Panc1 (cell line): ENCODE results near the gene CPM. TPM values are rescaled to one million over a fixed set of nuclear protein-coding genes. Genes with fewer than 3 reads are reported as not detected.

Source experiments
- ATAC-seq: fragments of 200-7000 bp; cut with Tn5 transposase; 2 replicates; pipeline ENCODE4 v1.9.1; 2020; ENCODE audit warnings: mild to moderate bottlenecking, moderate library complexity
- BruUV-seq: library from RNA; stranded (reverse); fragments of 400-500 nt; replicated peaks from 2 replicates; lab custom pipeline; 2021; lab: Mats Ljungman, UMichigan
- CTCF ChIA-PET: fragments of 300-600 bp; sonication (Branson Sonifier 250); formaldehyde crosslinking; loops from one replicate; lab custom pipeline; 2022; ENCODE audit warnings: antibody characterized with exemption; lab: Charles Lee
- POLR2A ChIA-PET: fragments of 300-600 bp; sonication (Branson Sonifier 250); formaldehyde crosslinking; loops from one replicate; lab custom pipeline; 2022; ENCODE audit warnings: antibody characterized with exemption; lab: Charles Lee
- DNase-seq: peaks from one replicate; pipeline ENCODE4 v3.0.0-alpha.2; 2010; ENCODE audit warnings: low read depth, low spot score
- H3K27ac ChIP-seq: 2 replicates; pipeline ENCODE4 v1.5.1; 2011; ENCODE audit warnings: mild to moderate bottlenecking, low read length, inconsistent platforms
- H3K27me3 ChIP-seq: fragments of 200-500 bp; sonication (Bioruptor generic); 2 replicates; pipeline ENCODE4 v1.6.0; 2014; ENCODE audit warnings: low read length, inconsistent platforms; ENCODE audit not compliant: control insufficient read depth, insufficient read depth
- H3K36me3 ChIP-seq: fragments of 200-500 bp; sonication (Bioruptor generic); 2 replicates; pipeline ENCODE4 v1.5.1; 2014; ENCODE audit warnings: inconsistent platforms, mild to moderate bottlenecking, low read length, moderate library complexity; ENCODE audit not compliant: control insufficient read depth, insufficient read depth
- H3K4me1 ChIP-seq: 2 replicates; pipeline ENCODE4 v1.5.1; 2011; ENCODE audit warnings: inconsistent platforms, mild to moderate bottlenecking, low read length, moderate library complexity; ENCODE audit not compliant: control insufficient read depth, insufficient read depth
- H3K4me3 ChIP-seq, 2 experiments: 2 replicates each; pipeline ENCODE4 v1.5.1; 2011 to 2012; ENCODE audit warnings: low read depth in 2 of 2, low read length in 2 of 2, mild to moderate bottlenecking in 2 of 2, inconsistent platforms in 1 of 2, moderate library complexity in 1 of 2
- H3K9me3 ChIP-seq: fragments of 200-500 bp; sonication (Bioruptor generic); 2 replicates; pipeline ENCODE4 v1.5.1; 2014; ENCODE audit warnings: low read depth, mild to moderate bottlenecking, inconsistent platforms, low read length, moderate library complexity; ENCODE audit not compliant: control insufficient read depth, insufficient read depth
- CTCF ChIP-seq: fragments of 450-650 bp; IDR thresholded peaks from 2 replicates; pipeline ENCODE4 v1.5.1; 2017; ENCODE audit warnings: mild to moderate bottlenecking
- POLR2AphosphoS5 ChIP-seq: IDR thresholded peaks from 2 replicates; pipeline ENCODE4 v1.6.1; 2012; ENCODE audit warnings: mild to moderate bottlenecking, low read depth, low read length, moderate library complexity
- REST ChIP-seq, 2 experiments: IDR thresholded peaks; 2 replicates each; pipeline ENCODE4 v1.6.1; 2011 to 2012; ENCODE audit warnings: low read depth in 2 of 2, control low read depth in 1 of 2, low read length in 1 of 2, mild to moderate bottlenecking in 1 of 2, moderate library complexity in 1 of 2; ENCODE audit not compliant: insufficient read depth in 1 of 2
- SIN3A ChIP-seq: IDR thresholded peaks from 2 replicates; pipeline ENCODE4 v1.6.1; 2012; ENCODE audit warnings: low read depth, mild to moderate bottlenecking, low read length, moderate library complexity, borderline replicate concordance; ENCODE audit not compliant: insufficient read depth
- TCF7L2 ChIP-seq: IDR thresholded peaks from 2 replicates; pipeline ENCODE4 v1.6.1; 2011; ENCODE audit warnings: mild to moderate bottlenecking, low read depth, low read length, inconsistent platforms
- in situ Hi-C: cut with HindIII; loops from 2 replicates; pipeline ENCODE4 v1.10.0; 2016; ENCODE audit warnings: low sequenced_read_pairs, low pct_unique_long_range_greater_than_20kb
- intact Hi-C: fragments of 100-400 bp; cut with micrococcal nuclease; formaldehyde crosslinking; loops from one replicate; pipeline ENCODE4 v1.10.0; 2022; ENCODE audit not compliant: unreplicated experiment
- total RNA-seq: library from RNA; stranded (reverse); gene quantifications from one replicate; pipeline ENCODE4 v1.2.1, GENCODE V29; 2021; ENCODE audit not compliant: unreplicated experiment

The CPM gene
- total RNA-seq, 1 experiment from 2014 or later: 11.2 TPM

- Histone ChIP-seq H3K27me3 (no peaks in the 10 kb centered on the region), H3K27ac (no peak overlapping the region), H3K4me1 (no peaks in the 10 kb centered on the region), H3K36me3 (no peaks in the 10 kb centered on the region), H3K9me3 (no peaks in the 10 kb centered on the region), H3K4me3 (no peak overlapping the region)
- ChIA-PET CTCF (no interaction called here), POLR2A (no interaction called here)
- intact Hi-C loops (no loop called here), in situ Hi-C loops (no loop called here)
- no peak for TF ChIP-seq REST (IDR thresholded peaks at IDR 0.05; ENCODE audit: insufficient read depth in 1 of 2, low read depth in 2 of 2, low read length in 1 of 2)
- no peak for TF ChIP-seq POLR2AphosphoS5
- TF ChIP-seq TCF7L2: no peak
- no peak for TF ChIP-seq CTCF
- no peak for TF ChIP-seq SIN3A
- DNase-seq (no peak), ATAC-seq (no peak)
- no TSS peak for BruUV-seq
Observed at GRCh38 chr12:68957273-68957672, 24.3 kb upstream of the CPM start.

- no peak for ATAC-seq
- BruUV-seq: no TSS peak
- H3K36me3 ChIP-seq: no peaks in the 10 kb centered on the region
- DNase-seq: no peak
- H3K9me3 ChIP-seq: no peaks in the 10 kb centered on the region
- H3K27ac ChIP-seq: no peak overlapping the region
- no peaks in the 10 kb centered on the region for H3K4me1 ChIP-seq
- no peak for TF ChIP-seq TCF7L2
- no peak for TF ChIP-seq CTCF
- TF ChIP-seq POLR2AphosphoS5: no peak
- TF ChIP-seq SIN3A: no peak
- no peak for TF ChIP-seq REST (IDR thresholded peaks at IDR 0.05; ENCODE audit: insufficient read depth in 1 of 2, low read depth in 2 of 2, low read length in 1 of 2)
- intact Hi-C loops: no loop called here
- ChIA-PET POLR2A (no interaction called here), CTCF (no interaction called here)
- in situ Hi-C loops: no loop called here
- no peaks in the 10 kb centered on the region for H3K27me3 ChIP-seq
- H3K4me3 ChIP-seq: no peak overlapping the region
Observed at GRCh38 chr12:68956466-68956865, 23.5 kb upstream of the CPM start.
